CD4-positive, alpha-beta T cell treated with Interleukin-21 for 1 hour (primary cell): Measurements from ENCODE around the gene RDX.
"Not testable (repeated sequence)": the region's sequence is repeated elsewhere in the genome, so short reads cannot be mapped to it uniquely, and the experiment has no call there.

Experiments
- DNase-seq: peaks from one replicate; pipeline ENCODE4 v3.0.0-alpha.2; 2020

RDX gene

DNA sequence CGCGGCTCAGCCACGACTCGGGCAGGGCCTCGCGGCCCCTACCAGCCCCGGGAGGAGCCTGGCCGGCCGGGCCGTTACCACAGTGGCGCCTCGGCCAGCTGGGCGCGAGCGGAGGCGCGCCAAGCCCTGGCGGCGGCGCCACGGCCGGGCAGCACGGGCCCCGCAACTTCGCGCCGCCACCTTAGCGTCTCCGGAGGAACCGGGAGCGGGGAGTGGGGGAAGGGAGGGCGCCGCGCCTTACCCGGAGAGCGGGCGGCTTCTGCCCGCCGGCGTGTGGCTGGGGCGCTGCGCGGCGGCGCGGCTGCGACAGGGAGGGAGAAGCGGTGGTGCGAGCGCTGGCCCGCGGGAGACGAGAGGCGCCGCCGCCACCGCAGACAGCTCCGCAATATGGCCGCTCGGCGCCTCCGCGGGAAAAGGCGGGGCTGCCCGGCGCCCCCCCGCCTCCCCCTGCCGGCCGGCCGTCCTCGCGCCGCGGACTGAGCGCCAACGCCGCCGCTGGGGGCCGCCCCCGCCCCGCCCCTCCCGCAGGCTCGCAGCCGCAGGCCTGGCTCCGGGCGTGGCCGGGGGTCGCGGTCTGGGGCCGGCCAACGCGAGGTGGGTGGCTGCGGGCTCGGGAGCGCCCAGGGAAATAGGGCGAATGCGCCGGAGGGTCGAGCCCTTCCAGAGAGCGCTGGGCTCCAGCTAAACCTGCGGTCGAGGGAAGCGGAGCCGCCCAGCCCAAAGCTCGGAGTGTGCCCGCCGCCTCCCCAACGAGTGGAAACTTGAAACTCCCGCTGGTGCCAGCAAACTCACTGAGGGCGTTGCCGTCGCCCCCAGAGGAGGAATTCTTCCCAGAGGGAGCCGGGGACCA lies at the start of gene RDX:
Gene RDX (minus strand): TSS at position 389 of the 850 bp plus-strand sequence. CDS start 16,922 bp downstream, outside the sequence.
- peak; percentile 61 for DNase-seq

DNA sequence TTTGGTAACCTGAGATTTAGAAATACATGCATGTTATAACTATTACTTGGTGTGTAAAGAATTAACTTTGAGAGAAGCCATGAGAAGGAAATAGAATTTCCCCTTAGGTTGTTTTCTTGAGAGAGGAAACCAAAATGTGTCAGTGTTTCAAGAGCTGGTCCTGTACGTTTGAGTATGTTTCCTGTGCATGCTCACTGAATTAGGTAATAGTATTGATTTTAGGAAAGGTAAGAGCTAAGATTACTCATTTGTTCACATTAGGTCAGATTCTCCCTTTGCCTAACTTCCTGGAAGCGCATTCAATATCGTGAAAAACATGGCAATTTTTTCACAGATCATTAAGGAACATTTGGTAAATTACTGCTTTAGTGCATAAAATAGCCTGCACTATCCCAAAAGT lies 49.3 kb upstream of the RDX start:
- DNase-seq, result no peak

DNA sequence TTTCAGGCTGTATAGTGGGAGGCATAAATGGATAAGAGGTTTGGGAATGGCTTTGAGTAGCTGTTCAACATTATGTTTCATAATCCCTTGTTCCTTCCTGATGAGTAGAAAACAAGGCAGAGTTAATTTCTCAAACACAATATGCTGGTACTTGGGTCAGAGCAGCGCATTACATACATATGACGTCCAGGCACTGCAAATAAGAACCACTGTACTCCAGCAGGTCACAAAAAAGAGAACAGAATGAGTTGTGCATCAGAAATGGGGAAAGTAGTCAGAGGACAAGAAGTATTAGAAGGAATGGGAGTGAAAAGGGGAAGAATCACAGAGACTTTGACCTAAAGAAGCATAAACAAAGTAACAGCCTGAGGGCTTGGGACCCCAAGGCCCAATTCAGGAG lies 44.0 kb upstream of the RDX start:
- no peak for DNase-seq

DNA sequence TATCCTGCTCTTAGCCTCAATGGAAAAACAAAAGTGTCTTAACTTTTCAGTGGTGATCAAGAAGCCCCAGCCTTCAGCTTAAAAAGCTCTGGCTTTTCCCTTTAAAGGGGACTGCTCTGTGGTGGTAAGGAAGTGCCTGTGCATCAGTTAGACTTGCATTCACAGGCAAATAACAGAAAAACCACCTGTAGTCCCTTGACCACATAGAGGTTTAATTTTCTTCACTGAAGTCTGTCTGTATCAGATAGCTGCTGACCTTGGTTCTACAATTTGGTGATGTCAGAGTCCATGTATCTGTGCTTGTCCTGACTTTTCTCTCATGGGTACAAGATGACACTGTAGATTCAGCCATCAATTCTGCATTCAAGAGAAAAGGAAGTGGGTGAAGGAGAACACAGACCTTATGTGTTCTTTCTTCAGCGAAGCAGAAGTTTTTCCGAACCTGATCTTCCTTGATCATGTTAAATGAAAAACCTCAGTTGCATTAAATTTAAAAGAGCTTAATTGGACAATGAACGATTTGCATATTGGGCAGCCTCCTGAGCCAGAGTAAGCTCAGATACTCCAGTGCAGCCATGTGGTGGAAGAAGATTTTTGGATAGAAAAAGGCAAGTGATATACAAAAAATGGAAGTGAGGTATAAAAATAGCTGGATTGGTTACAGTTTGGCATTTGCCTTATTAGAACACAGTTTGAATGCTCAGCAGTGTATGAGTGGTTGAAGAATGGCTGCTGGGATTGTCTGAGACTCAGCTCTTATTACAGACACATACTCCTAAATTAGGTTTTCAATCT lies 43.2 kb upstream of the RDX start:
- DNase-seq, result no peak

DNA sequence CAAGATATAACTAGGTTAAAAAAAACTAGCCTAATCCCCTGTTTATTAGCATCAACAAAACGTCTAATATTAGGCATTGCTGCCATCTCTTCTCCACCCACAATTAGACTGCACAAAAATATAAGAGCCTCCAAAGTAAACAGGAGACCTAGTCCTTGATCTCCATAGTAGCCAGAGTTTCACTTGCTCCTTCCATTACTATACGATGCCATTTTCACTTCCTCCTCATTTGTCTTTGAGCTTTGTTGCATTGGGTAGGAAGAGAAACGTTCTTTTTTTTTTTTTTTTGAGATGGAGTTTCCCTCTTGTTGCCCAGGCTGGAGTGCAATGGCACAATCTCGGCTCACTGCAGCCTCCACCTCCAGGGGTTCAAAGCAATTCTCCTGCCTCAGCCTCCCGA lies 42.3 kb upstream of the RDX start:
- no peak for DNase-seq

DNA sequence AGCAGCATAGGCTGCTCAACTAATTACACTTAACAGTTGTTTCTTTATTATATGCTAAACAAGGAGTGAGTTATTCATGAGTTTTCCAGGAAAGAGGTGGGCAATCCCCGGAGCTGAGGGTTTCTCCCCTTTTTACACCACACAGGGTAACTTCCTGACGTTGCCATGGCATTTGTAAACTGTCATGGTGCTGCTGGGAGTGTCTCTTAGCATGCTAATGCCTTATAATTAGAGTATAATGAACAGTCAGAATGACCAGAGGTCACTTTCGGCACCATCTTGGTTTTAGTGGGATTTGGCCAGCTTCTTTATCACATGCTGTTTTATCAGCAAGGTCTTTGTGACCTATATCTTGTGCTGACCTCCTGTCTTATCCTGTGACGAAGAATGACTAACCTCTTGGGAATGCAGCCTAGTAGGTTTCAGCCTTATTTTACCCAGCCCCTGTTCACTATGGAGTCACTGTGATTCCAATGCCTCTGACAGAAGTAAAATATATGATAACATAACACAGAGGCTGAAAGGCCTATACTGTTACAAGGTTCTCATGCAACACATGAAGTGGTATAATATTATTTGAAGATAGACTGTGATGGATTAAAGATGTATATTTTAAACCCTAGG lies 41.3 kb upstream of the RDX start:
- peak; percentile 19 for DNase-seq

DNA sequence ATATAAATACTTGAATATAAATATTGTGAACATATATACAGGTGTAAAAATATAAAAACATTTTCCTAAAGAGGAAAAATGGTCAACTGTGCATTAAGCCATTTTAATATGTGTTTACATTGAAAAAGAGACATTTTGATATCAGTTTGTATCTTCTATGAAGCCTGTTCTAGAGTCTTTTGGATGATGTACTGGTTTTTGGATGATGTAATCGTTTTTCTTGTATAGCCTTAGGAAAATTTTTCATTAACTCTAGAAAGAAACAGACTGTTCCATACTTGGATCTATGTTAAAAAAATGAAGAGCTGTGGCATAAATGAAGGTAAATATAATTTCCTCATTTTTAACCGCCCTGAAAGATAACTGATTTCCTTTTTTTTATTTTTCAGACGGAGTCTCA lies 39.6 kb upstream of the RDX start:
- no peak for DNase-seq

DNA sequence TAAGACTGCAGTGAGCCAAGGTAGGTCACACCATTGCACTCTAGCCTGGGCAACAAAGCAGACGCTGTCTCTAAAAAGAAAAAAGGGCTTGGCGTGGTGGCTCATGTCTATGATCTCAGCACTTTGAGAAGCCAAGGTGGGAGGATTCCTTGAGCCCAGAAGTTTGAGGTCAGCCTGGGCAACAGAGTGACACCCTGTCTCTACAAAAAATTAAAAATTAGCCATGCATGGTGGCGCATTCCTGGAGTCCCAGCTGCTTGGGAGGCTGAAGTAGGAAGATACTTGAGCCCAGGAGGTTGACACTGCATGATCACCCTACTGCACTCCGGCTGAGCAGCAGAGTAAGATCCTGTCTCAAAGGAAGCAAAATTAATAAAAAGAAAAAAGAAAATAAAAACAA lies 38.9 kb upstream of the RDX start:
- no peak for DNase-seq

DNA sequence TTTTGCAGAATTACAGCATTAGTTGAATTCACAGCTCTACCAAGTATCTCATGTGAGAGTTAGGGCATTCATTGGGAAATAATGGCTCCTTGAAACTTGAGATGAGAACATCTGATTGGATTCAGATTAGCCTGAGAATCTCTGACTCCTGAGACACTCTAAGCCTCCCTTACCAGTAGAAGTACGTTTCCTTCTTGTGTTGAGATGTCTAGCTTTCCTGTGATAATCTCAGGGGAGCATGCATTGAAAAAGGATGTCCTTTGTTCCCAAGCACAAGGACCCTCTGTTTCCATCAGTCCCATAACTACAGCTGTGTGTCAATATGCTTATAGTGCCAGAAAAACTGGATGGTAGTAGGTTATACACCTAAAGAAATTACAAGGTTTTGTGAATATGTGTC lies 35.2 kb upstream of the RDX start:
- DNase-seq, result no peak

DNA sequence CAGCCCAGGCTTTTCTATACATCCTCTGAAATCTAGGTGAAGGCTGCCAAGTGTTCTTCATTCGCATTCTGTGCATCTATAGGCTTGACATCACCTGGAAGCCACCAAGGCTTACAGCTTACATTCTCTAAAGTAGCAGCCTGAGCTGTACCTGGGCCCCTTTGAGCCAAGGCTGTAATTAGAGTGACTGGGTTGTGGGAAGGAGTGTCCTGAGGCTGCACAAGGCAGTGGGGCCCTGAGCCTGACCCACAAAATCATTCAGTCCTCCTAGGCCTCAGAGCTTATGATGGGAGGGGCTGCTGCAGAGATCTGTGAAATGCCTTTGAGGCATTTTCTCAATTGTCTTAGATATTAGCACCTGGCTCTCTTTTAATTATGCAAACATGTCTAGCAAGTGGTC lies 33.0 kb upstream of the RDX start:
- DNase-seq, result no peak

DNA sequence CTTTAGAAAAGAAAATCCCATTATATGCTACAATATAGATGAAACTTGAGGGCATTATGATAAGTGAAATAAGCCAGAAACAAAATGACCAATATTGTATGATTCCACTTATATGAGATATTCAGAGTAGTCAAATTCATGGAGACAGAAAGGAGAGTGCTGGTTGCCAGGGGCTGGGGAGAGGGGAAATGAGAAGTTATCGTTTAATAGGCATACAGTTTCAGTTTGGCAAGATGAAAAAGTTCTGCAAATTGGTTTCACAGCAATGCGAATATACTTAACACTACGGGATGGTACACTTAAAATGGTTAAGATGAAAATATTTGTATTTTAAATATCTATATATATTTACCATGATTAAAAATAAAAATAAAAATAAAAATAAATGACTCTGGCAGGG lies 31.1 kb upstream of the RDX start:
- no peak for DNase-seq

DNA sequence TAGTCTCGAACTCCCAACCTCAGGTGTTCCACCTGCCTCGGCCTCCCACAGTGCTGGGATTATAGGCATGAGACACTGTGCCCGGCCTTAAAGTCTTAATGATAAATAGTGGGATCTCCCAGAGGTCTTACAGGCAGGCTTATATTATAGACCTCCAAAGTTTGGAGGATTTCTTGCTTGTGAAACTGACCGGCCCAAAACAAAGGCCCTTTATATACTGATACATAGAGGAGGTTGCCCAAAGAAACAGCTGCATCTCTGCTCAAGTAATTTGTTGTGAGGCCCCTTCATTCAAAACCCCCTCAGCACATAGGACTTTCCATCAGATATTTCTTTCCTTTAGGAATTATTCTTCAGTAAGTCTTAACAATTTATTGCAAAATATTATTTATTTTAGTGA lies 27.4 kb upstream of the RDX start:
- DNase-seq, result no peak

DNA sequence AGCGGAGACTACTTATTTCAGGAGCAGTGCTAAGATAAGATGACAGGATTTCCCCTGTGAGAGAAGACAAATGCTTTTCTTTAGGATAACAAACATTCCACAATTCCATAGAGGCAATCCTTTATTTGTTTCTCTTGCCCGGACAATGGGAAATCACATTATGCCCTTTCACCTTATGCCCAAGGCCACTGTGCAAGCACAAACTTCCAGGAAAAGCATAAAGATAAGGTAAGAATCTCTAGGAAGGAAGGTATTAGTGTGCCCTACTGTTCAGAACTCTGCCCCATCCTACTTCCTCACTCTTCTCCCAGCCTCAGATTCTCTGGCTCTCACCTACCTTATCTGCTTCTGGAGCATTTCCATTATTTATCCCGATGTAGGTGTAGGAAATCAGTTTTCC lies 23.1 kb upstream of the RDX start:
- DNase-seq, result no peak

DNA sequence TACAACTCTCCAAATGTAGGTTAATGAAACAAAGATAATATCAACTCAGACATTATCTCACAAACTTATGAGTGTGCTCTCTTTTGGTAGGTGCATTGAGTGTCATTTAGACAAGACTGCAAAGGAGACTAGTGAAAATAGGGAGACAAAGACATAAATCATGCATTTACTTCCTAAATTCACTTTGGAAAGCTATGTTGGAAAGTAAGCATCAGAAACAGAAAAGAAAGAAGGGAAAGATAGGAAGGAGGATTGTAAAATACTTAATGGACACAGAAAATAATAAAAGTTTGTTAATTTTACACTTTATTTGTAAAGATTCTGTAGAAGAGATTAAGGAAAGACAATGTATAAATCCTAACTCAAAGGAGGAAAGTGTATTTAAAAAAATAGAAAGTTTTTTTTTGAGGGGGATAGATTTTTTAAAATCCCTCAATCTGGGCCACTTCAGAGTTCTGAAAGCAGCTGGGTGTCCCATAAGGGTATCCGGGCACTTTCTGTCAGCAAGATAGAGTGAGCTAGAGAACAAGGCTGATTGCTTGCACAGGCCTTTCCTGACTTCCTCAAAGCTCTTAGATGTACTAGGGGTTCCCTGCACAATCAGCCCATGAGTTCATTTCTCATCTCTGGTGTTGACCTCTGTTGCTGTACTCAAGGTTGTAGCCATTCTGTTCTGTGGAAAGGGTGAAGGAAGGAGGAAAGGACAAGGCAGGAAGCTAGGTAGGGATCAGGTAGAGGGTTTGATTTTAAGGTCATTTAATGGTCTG lies 22.4 kb upstream of the RDX start:
- no peak for DNase-seq

DNA sequence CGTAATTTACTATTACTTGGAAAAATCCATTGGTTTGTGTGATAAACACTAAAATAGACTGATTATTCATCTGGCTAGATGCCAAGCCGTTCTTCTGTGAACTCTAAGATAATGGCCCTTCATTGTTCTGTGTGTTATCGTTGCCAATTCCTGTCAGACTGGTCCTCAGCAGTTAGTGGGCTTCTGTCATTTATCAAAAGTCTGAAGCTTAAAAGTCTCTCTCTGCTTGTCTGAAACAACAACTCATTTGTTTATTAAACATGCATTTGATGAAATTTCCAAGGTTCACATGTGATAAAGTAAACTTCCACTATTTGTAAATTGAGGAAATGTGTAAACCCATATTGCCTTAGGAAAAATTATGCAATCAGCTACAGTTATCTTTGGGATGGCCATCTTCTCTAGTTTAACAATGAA lies 21.1 kb upstream of the RDX start:
- DNase-seq, result no peak

DNA sequence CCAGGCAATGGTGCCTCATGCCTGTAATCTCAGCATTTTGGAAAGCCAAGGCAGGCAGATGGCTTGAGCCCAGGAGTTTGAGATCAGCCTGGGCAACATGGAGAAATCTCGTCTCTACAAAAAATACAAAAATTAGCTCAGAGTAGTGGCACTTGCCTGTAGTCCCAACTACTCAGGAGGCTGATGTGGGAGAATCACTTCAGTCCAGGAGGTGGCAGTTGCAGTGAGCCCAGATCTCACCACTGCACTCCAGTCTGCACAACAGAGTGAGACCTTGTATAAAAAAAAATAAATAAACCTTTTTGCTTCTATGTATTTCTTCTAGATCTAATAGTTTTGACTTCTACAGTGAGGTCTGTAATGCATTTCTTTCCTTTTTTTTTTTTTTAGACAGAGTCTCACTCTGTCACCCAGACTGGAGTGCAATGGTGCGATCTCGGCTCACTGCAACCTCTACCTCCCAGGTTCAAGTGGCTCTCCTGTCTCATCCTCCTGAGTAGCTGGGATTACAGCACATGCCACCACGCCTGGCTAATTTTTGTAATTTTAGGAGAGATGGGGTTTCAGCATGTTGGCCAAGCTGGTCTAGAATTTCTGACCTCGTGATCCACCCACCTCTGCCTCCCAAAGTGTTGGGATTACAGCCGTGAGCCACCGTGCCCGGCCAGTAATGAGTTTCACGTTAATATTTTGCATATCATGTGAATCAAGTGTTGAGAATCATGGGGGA lies 18.1 kb upstream of the RDX start:
- DNase-seq, result no peak

DNA sequence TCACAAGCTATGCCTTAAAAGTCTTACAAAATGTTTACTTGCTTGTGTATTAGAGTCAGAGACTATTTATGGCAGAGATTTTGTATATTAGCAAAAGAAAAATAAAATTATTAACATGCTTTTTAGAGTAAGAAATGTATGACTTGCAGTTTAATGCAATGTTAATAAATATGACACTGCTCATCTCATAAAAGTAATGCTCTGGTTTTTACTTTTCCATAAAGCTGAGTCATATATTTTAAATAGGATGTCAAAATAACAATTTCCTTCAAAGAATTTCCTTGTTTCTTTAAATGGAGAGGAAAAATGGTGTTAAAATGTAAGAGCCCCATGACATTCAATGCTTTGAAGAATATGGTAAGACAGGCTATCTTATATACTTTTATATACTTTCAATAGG lies 16.3 kb upstream of the RDX start:
- no peak for DNase-seq

DNA sequence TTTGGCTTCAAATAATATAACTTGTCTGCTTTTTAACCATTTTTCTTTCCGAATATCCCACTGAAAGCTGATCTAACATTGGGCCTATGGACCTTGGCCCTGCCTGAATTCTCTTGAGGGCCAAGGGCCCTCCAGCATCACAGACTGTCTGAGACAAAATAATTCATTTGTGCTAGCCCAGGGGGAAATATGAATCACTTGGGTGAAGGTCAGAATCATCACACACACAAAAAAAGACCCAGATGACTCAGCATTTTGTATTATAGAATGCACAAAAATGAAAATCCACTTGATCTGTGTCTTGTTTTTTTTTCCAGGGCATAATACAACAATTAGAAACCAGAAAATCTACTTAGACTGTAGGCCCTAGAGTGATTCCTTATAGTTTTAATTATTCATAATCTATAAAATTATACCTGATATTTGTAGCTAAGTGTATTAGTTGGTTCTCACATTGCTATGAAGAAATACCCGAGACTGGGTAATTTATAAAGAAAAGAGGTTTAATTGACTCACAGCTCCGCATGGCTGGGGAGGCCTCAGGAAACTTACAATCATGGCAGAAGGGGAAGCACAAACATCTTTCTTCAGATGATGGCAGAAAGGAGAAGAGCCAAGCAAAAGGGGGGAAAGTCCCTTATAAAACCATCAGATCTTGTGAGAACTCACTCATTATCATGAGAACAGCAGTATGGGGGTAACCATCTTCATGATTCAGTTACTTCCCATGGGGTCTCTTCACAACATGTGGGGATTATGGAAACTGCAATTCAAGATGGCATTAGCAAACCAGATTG lies 15.6 kb upstream of the RDX start:
- no peak for DNase-seq

DNA sequence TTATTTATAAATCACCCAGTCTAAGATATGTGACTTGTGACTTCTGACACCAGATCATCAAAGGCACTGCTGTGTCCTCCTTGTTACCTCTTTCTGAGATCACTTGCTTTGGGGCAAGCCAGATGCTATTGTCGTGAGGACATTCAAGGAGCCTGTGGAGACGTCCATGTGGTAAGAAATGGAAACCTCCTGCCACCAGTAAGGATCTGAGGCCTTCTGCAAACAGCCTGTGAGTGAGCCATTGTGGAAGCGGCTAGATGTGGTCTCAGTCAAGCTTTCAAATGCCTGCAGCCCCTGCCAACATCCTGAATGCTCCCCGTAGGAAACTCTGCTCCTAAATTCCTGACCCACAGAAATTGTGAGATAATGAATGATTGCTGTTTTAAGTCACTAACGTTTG lies 11.7 kb upstream of the RDX start:
- DNase-seq, result no peak

DNA sequence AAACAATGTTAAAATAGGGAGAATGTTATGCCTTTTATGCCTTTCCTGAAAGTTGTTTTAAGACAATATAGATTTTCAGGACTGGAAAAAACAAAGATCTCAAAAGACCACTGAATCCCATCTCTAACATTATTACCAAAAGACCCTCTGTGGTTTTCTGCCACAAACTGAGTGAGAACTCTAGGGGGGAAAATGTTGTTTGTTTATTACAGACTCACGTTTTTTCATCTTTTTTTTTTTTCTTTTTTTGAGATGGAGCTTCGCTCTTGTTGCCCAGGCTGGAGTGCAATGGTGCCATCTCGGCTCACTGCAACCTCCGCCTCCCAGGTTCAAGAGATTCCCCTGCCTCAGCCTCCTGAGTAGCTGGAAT lies 9.6 kb upstream of the RDX start:
- not testable (repeated sequence) for DNase-seq

DNA sequence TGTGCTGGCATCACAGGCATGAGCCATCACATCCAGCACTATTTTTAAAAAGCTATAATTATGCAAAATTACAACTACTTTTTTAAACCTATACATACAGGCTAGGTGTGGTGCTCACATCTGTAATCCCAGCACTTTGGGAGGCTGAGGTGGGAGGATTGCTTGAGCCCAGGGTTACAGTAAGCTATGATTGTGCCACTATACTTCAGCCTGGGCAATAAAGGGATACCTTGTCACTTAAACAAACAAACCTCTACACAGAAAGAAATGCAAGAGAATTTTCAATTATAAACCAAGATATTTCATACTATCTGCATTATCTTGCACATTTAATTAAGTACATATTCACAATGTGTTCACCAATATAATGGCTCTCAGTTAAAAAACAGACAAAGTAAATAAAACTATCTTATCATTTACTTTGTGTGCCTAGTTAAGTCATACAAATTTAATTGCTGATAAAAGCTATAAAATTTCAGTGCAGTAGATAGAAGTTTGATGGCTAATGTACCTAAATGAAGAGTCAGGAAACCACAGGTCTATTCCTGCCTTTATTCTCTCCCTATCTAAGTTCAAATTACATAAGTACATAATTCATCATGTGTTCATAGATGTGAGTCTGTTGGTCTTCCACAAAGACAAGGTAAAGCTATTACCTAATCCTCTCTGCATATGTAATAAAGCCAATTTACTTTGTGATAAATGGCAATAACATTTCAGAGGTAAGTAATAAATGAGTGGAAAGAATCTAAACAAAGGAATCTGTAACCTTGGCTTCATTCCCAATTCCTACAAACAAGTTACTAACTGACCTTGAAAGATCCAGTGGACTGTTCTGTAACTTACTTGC lies 9.0 kb upstream of the RDX start:
- no peak for DNase-seq
